ENCODE data around the gene AREG.
A peak's percentile ranks its signal among the peaks of the same experiment; 100 is the strongest.
"Not testable (repeated sequence)": the region's sequence is repeated elsewhere in the genome, so short reads cannot be mapped to it uniquely, and the experiment has no call there.

The AREG gene

DNA sequence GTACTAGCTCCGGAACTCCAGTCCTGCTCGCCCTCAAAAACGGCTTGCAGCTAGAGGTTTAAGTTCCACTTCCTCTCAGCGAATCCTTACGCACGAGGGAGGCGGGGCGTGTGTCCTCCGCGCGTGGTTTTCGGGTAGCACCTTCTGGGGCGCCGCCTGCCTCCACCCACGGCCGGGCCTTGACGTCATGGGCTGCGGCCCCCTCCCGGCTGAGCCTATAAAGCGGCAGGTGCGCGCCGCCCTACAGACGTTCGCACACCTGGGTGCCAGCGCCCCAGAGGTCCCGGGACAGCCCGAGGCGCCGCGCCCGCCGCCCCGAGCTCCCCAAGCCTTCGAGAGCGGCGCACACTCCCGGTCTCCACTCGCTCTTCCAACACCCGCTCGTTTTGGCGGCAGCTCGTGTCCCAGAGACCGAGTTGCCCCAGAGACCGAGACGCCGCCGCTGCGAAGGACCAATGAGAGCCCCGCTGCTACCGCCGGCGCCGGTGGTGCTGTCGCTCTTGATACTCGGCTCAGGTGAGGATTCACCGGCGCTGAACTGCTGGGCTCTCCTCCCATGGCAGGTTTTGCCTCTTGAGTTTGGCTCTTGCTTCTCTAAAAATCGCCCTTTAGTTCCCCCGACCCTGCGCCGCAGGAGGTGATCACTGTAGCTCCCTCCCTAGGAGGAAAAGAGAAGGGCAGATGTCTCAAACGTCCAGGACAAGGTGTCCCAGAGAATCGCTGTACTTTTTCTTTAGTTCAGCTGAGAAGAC lies at the start of gene AREG:
Gene AREG (plus strand): TSS at position 246 of the 752 bp plus-strand sequence. CDS start 210 bp downstream, at position 456.
- DNase-seq: peak; percentile 88

- DNase-seq: no peak
Measured at GRCh38 chr4:74395633-74396032, 49.3 kb upstream of the AREG start.

- DNase-seq: no peak
Measured at GRCh38 chr4:74397748-74398426, 47.0 kb upstream of the AREG start.

- DNase-seq: not testable (repeated sequence)
Measured at GRCh38 chr4:74398894-74399589, 45.9 kb upstream of the AREG start.

DNA sequence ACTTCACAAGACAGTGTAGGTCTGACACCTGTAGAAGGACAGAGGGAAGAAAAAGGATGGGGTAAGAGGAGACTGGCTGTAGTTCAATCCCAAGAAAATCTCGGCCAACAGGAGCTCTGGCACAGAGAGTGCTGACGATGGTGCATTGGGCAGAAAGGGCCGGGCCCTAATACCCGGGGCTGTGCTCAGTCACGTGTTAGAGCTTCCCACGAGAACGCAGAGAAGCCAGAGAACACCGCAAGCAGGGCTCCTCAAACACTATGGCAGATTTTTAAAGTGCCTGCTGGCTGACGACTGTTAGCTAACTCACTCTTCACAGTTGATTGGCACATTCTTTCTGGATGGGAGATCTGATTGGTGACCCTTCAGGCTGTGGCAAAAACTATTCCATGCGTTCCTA lies 44.5 kb upstream of the AREG start:
- DNase-seq: no peak

DNA sequence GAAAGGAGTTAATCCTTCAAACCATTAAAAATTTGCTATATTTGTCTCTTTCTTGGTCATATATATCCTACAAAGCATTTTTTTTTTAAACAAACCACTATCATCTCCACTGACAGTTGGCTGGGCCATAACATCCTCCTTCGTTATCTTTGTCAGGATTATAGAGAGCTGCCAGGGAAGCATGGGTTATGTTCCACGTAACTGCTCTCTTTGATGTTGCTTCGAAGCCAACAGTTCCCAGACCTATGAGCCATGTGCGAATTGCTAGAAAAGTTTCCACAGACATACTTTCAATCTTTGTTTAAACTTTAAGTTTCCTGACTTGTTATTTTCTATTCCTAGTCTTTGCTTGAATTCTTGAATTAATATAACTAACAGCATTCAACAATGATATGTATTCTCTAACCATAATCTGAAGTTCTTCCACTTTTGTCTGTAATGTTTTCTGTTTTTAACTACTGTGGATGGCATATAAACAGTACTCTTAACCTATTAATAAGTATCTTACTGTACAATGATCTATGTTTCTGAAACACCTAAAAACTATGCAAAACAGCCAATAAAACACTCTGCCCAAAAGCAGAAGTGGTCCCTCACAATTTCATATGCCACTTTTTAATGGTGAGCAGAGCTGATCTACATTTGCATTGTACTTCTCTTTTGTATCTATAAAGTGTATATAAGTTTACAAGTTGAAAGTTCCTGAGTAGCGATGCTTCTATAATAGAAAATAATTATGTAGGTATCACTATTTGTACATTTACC lies 42.1 kb upstream of the AREG start:
- no peak for DNase-seq

DNA sequence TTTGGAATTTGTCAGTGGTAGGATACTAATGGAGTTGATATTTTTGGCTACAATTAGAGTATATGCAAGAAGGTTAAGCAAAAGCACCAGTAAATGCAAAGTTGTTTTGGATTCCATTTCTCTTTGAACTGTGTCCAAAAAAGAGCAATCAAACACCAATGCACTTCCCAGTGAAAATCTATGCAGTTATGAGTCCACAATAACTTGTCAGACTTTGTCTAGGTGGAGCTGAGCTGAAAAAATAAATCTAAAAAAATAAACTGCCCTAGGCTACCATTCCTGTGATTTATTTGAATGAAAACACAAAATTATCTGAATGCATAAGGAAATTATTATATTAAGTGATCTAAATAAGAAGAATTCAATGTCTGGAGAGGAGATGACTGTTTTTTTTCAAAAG lies 37.0 kb upstream of the AREG start:
- DNase-seq: no peak

GRCh38 chr4:74408639-74409038 lies 36.3 kb upstream of the AREG start:
- no peak for DNase-seq

DNA sequence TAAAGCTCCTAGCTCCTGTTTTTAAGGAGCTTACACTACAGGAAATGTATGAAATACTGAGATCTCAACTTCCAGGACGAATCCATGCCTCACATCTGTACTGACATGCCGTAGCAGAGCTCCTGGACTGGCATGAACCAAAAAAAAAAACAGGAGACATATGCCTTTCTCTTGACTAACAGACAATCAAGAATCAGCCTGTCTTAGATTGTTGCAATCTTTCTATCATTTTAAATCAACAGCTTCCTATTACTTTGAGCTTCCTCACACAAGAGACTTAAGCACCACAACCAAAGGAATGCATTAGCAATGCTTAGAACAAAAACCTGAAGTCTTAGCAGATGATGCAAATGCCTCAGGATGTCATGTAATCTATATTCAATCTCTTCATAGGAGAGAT lies 34.7 kb upstream of the AREG start:
- DNase-seq: no peak

DNA sequence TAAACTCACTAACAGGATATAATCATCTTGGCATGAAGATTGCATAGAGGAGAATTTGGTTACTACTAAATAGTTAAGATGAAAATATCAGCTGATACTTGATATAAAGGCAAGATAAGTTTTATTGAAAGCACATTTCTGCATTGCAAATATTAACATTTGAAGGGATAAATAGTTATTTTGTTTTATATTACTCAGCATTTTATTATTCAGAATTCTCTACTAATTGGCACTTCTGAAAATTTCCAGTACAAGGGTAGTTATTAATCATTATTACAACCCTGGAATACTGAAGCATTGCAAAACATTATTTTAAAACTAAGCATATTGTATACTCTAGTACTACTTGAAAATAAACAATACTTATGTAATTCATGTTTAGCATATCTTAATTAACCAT lies 32.7 kb upstream of the AREG start:
- no peak for DNase-seq

- no peak for DNase-seq
Measured at GRCh38 chr4:74413265-74413664, 31.7 kb upstream of the AREG start.

GRCh38 chr4:74414149-74414809 lies 30.7 kb upstream of the AREG start:
- no peak for DNase-seq

DNA sequence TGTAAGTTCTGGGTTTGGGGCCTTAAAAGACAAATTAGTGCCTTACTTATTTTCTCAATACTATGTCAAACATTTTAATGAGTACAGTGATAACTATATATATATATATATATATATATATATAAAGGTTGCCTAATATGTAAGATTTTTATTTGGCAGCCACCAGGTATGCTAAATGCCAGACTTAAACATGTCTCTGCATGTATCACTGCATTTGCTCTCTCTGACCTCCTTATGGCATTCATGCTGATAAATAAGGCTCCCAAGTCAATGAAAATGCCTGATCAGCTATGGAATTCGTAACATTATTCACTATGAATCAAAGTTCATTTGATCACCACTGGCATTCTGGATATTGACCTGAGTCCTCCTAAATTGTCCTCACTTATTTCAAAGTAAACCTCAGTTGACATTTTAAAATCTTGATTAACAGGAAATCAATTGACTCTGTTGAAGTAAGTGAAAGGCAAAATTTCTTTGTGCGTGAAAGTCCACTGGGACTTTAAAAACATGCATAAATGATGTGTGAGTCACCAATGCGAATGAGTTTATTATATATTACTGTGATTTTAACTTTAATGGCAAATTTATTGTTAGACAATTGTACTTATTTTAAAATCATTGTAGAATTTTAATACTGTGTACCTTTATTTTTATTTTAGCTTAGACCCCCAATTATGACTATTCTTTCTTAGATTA lies 29.2 kb upstream of the AREG start:
- no peak for DNase-seq

GRCh38 chr4:74418063-74418670 lies 26.8 kb upstream of the AREG start:
- DNase-seq: no peak

DNA sequence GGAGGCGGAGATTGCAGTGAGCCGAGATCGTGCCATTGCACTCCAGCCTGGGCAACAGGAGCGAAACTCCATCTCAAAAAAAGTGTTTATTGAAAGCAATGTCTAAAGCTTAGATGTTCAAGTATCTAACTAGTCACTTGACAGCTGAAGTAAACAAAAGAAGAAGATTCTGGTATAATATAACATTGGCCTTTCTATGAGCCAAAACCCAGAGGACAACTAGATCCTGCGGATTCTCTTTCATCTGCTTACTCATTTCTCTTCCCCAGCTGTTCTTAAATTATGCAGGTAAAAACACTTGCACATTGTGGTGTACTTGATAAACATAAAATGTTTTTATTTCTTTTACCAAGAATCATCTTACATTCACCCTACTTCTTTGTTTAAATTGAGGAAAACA lies 24.1 kb upstream of the AREG start:
- no peak for DNase-seq

GRCh38 chr4:74423104-74423503 lies 21.8 kb upstream of the AREG start:
- DNase-seq: no peak

GRCh38 chr4:74424111-74424510 lies 20.8 kb upstream of the AREG start:
- no peak for DNase-seq

DNA sequence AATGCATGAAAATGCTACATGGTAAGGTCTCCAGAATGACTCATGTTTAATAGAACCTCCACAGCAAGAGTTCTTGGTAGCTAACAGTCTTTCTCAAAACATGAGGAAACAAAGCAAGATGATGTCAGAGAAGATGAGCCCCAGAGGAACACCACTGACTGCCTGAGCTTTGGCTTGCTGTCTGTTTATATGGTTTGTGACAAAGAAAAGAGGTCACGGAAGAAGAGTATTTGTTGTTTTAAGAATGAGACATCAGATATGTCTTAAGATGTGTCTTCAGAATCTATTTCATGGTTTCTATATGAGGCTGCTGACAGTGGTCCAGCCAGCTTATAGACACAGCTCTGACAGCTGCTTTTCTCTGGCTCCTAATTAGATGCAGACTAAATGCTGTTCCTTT lies 18.8 kb upstream of the AREG start:
- DNase-seq: no peak

- DNase-seq: no peak
Measured at GRCh38 chr4:74428276-74428675, 16.7 kb upstream of the AREG start.

GRCh38 chr4:74431113-74431826 lies 13.7 kb upstream of the AREG start:
- no peak for DNase-seq

GRCh38 chr4:74433043-74433442 lies 11.9 kb upstream of the AREG start:
- DNase-seq: no peak
